GM19328 (cell line): Measurements from ENCODE around the gene LYPD3.
"Not testable (repeated sequence)": the region's sequence is repeated elsewhere in the genome, so short reads cannot be mapped to it uniquely, and the experiment has no call there.

Experiments used
- ATAC-seq: cut with Tn5 transposase; IDR thresholded peaks from one replicate; pipeline ENCODE4 v1.9.1; 2021; ENCODE audit warnings: mild to moderate bottlenecking, moderate library complexity; ENCODE audit not compliant: unreplicated experiment

LYPD3 gene

GRCh38 chr19:43465468-43466120 is at the start of gene LYPD3:
TSS of gene LYPD3 (minus strand) at chr19:43465608. CDS start at chr19:43465571, 37 bp downstream.
- no peak for ATAC-seq

GRCh38 chr19:43512399-43512798 is 47.0 kb upstream of the LYPD3 start:
- not testable (repeated sequence) for ATAC-seq

GRCh38 chr19:43511324-43511723 is 45.9 kb upstream of the LYPD3 start:
- ATAC-seq = no peak

- ATAC-seq = no peak
Observed at GRCh38 chr19:43510713-43511112, 45.3 kb upstream of the LYPD3 start.

GRCh38 chr19:43507880-43508279 is 42.5 kb upstream of the LYPD3 start:
- no peak for ATAC-seq

- no peak for ATAC-seq
Observed at GRCh38 chr19:43506629-43507028, 41.2 kb upstream of the LYPD3 start.

- ATAC-seq = no peak
Observed at GRCh38 chr19:43505941-43506340, 40.5 kb upstream of the LYPD3 start.

GRCh38 chr19:43505186-43505456 is 39.7 kb upstream of the LYPD3 start:
- ATAC-seq = no peak

GRCh38 chr19:43504426-43505185 is 39.2 kb upstream of the LYPD3 start, which contains the start of gene PHLDB3:
TSS of gene PHLDB3 (minus strand) at chr19:43504746. CDS start at chr19:43504118, 628 bp downstream.
- ATAC-seq = no peak

- peak; percentile 79 for ATAC-seq
Observed at GRCh38 chr19:43503501-43504425, 38.4 kb upstream of the LYPD3 start.

GRCh38 chr19:43502419-43502976 is 37.1 kb upstream of the LYPD3 start:
- ATAC-seq = no peak

- no peak for ATAC-seq
Observed at GRCh38 chr19:43501661-43502418, 36.4 kb upstream of the LYPD3 start.

- ATAC-seq = no peak
Observed at GRCh38 chr19:43499042-43499441, 33.6 kb upstream of the LYPD3 start.

GRCh38 chr19:43498233-43498842 is 32.9 kb upstream of the LYPD3 start:
- no peak for ATAC-seq

- no peak for ATAC-seq
Observed at GRCh38 chr19:43496960-43497359, 31.6 kb upstream of the LYPD3 start.

- ATAC-seq = no peak
Observed at GRCh38 chr19:43495082-43495481, 29.7 kb upstream of the LYPD3 start.

GRCh38 chr19:43490759-43491158 is 25.4 kb upstream of the LYPD3 start:
- ATAC-seq = no peak

- no peak for ATAC-seq
Observed at GRCh38 chr19:43489979-43490599, 24.7 kb upstream of the LYPD3 start.

- no peak for ATAC-seq
Observed at GRCh38 chr19:43489310-43489709, 23.9 kb upstream of the LYPD3 start.

- ATAC-seq = no peak
Observed at GRCh38 chr19:43488179-43488578, 22.8 kb upstream of the LYPD3 start.
